Caki2 (cell line): Measurements from ENCODE around the gene BMPR1B. TPM values are rescaled to one million over a fixed set of nuclear protein-coding genes. Genes with fewer than 3 reads are reported as not detected.
A peak's percentile ranks its signal among the peaks of the same experiment; 100 is the strongest.
"Not testable (repeated sequence)": the region's sequence is repeated elsewhere in the genome, so short reads cannot be mapped to it uniquely, and the experiment has no call there.

ENCODE experiments used
- DNase-seq: peaks from one replicate; pipeline ENCODE4 v3.0.0-alpha.2; 2015; ENCODE audit warnings: low read depth
- in situ Hi-C: cut with HindIII; loops from 2 replicates; pipeline ENCODE4 v1.10.0; 2016; ENCODE audit warnings: low sequenced_read_pairs, low pct_unique_long_range_greater_than_20kb, mixed read lengths
- total RNA-seq: library from RNA; depleted of rRNA; stranded (reverse); fragments of >200 nt; shearing (Covaris generic); gene quantifications from 2 replicates; pipeline ENCODE4 v1.2.3, GENCODE V29; 2014; ENCODE audit warnings: low replicate concordance

Gene BMPR1B
- total RNA-seq, 1 experiment from 2014 or later, result 3.7 TPM

DNA sequence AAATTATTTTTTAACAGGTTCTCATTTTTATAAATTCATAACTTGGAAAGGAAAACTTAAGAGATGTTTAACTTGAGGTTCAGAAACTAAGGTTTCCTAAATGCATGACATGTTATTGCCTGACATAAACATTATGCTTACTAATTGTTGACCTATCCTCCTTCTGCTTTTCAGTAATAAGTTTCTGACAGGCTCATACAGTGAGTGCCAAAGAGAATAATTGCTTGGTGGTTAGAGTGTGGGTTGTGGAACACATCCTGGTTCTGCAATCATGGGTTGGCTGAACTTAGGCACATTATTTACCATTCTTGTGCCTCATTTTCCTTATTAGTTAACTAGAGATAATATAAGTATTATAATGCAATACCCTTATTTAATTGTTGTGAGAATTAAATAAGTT lies 56.5 kb downstream of the BMPR1B start:
- DNase-seq, result no peak
- in situ Hi-C loops, result no loop called here

DNA sequence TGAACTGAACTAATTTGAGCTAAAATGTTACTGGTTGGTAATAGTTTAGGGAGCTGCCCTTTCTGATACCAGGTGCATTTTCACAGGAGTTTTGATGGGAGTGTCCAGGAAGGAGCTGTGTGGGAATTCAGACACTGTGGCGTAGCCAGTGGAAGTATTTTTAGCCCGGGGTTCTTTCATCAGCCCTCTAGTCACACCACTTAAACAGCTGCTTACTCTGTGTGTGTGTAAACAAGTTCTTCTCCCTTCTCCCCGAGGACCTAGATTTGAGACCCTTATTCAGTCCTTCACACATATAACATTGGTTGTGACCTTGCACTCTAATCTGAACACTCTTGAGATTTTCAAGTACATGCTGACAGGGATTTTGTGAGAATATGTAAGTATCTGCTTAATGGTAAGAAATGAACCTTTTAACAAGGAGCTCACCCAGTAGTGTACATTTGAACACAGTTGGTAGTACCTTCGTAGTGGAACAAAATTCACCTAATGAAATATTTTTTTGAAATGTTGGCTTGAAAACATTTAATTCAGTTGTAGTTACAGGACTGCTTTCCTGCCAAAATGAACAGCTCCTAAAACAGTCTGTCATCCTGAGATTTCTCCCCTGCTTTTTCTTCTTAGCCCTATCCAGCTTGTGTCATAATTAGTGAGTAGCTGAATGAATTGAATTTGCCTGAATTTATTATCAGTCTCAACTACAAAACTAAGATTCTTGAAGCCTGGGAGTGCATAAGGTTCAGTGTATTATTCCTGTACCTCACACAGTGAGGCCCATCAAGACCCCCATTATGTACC lies 61.8 kb downstream of the BMPR1B start:
- no peak for DNase-seq
- in situ Hi-C loops, result no loop called here

DNA sequence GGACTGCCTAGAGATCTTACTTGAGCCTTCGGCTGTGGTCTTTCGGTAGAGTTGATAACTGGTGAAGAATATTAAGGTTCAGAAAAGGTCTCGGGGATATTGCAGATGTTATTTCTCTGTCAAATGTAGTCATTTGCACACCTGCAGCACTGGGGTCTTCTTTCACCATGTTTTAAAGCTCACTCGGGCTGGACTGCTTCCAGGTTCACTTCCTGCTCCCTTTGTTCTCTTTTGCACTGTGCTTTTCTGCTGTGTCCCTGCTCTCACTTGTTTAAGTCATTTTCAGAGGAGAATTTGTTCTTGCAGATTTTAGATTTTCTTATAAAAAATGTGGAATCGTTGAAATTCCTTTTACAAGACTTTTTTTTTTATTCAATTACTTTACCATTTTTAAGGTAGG lies 68.5 kb downstream of the BMPR1B start:
- in situ Hi-C loops, result no loop called here
- no peak for DNase-seq

DNA sequence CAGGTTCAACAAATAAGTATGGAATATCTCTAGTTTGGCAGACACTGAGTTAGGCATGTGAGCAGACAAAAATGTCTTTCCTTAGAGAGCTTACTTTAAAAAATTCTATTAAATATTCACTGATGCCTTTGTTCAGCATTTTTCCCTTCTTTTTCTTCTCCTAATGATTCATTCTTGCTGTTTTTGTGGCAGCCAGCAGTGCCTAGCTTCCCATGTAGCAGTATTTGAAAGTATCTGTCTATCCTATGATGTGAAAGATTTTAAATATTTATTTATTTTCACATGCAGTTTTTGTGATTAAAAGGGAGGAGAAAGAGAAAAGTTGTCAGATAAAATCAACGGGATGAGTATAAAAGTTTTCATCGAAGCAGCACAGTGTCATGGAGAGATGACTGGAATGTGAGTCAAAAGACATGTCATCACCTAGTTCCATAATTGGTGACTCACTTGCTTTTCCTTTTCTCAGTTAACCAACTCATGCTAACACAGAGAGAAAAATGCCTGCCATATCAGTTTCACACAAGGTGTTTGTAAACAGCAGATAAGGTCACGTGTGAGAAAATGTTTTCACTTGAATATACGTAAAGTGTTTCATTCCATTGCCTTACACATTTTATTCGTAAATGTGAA lies 69.8 kb downstream of the BMPR1B start:
- in situ Hi-C loops, result no loop called here
- DNase-seq, result peak; percentile 66

DNA sequence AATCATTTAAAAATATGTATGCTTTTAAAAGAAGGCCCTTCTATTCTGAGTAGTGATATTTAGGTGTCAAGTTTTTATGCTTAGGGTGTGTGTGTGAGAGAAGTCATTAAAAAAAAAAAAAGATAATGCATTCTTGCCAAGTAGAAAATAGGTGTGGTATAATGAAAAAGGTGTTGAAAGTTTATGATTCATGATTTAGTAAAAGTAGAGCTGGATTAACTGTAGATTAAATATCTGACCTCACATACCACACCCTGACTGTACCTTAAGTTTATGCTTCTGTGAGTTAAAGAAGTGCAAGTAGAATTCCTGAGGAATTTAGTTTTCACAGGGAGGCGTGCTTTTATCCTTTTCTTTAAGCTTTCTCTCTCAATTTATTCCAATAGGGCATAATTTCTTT lies 71.1 kb downstream of the BMPR1B start:
- in situ Hi-C loops, result no loop called here
- no peak for DNase-seq

DNA sequence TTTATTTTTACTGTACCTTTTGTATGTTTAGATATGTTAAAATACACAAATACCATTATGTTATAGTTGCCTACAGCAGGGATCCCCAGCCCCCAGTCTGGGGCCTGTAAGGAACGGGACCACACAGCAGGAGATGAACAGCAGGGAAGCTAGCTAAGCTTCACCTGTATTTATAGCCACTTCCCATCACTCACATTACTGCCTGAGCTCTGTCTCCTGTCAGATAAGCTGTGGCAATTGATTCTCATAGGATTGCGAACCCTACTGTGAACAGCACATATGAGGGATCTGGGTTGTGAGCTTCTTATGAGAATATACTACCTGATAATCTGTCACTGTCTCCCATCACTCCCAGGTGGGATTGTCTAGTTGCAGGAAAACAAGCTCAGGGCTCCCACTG lies 73.9 kb downstream of the BMPR1B start:
- in situ Hi-C loops, result no loop called here

DNA sequence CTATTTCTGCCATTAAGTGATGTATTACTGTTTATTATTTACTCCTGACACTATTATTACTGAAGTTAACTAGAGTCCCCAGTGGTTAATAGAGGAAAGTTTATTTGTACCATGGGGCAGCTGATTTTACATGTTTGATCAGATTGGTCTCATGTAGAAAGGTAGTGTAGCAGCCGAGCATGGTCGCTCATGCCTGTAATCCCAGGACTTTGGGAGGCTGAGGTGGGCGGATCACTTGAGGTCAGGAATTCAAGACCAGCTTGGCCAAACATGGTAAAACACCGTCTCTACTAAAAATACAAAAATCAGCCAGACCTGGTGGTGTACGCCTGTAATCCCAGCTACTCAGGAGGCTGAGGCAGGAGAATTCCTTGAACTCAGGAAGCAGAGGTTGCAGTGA lies 74.6 kb downstream of the BMPR1B start:
- peak; percentile 72 for DNase-seq
- in situ Hi-C loops, result not testable (repeated sequence)

More for the DNA sequence above, 73.9 kb downstream of the BMPR1B start:
- no peak for DNase-seq

DNA sequence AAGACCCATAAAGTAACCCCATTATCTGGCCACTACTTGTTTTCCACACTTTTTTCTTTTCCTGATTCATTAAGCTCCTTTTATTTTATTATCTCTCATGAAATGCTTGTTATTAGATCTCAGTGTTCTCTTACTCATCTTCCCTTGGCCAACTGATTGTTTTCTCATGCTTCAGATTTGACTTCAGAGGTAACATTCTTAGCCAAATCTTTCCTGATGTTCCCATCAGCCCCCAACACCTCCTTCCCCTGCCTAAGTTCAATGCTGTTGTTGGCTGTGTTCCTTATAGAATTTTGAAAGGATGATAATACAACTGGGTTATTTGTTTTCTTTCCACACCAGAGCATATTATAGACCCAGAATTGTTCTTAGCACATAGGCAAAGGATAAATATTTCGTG lies 75.6 kb downstream of the BMPR1B start:
- in situ Hi-C loops, result no loop called here
- DNase-seq, result no peak

DNA sequence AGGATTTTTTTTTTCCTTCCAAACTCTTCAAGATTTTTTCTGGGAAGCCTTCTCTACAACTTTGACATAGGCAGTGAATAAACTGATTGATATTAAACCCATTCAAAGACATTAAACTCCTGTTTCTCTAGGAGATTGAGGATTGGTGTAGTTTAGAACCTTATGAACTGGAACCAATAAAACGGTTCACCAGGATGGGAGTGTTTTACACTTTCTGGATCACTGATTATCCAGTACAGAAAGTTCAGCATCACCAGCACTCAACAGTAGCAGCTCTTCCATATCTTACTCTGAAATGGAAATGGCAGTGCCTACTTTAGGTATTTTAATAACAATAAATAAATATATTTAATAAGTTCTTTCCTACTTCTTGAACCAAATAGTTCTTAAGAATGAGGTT lies 76.7 kb downstream of the BMPR1B start:
- in situ Hi-C loops, result no loop called here
- peak; percentile 30 for DNase-seq

DNA sequence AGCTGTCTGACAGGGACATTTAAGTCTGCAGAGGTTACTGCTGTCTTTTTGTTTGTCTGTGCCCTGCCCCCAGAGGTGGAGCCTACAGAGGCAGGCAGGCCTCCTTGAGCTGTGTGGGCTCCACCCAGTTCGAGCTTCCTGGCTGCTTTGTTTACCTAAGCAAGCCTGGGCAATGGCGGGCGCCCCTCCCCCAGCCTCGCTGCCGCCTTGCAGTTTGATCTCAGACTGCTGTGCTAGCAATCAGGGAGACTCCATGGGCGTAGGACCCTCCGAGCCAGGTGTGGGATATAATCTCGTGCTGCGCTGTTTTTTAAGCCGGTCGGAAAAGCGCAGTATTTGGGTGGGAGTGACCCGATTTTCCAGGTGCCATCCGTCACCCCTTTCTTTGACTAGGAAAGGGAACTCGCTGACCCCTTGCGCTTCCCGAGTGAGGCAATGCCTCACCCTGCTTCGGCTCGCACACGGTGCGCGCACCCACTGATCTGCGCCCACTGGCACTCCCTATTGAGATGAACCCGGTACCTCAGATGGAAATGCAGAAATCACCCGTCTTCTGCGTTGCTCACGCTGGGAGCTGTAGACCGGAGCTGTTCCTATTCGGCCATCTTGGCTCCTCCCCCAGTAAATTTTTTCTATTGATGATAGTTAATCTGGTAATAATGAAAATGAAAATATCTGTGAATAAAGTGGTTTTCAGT lies 83.6 kb downstream of the BMPR1B start:
- in situ Hi-C loops, DNase-seq: not testable (repeated sequence)

DNA sequence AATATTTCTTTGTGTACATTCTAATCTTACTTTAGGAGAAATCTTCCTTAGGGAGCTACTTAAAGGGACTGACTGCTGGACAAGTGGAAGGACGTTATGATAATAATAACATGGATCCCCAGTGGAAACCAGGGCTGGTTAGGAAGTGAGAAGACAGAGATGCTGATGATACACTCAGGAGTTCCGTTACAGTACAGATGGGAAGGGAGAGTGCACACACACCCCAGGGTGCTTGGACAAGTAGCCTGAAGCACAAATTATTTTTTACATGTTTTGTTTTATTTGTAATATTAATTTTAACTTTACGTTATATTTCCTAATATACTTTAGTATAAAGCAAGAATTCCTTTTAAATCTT lies 84.1 kb downstream of the BMPR1B start:
- DNase-seq, result no peak
- in situ Hi-C loops, result no loop called here

DNA sequence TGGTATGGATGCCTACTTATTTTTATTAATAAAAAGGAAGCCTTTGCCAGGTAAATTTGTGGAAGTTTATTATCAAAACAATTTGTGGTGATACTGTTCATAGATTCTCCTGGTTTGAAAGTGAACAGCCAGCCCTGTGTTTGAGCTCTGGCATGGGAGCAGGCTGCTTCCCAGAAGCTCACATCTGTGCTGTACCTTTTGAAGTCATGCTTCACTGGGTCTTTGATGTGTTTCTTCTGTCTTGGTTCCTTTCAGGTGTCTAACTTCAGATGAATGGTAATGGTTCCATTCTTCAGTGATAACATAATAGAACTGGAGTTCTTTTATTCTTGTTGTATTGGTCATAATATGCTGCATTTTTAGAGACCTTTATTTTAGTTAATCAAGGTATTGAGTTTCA lies 85.5 kb downstream of the BMPR1B start:
- in situ Hi-C loops, result no loop called here
- no peak for DNase-seq

DNA sequence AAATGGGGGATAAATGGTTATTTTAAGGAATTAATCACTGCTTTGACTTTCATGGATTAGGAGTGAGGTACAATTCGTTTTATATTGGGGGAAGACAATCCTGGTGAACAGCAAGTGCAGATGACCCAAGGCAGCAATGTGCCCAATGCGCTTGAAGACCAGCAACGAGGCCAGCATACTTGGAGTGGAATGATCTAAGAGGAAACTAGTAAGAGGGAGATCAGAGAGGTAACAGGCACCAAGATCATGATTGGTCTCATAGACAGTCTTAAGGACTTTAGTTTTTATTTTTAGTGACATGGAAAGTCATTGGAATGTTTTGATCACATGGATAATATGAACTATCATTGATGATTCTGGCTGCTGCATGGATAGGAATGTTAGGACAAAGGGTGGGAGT lies 90.6 kb downstream of the BMPR1B start:
- in situ Hi-C loops, result no loop called here

DNA sequence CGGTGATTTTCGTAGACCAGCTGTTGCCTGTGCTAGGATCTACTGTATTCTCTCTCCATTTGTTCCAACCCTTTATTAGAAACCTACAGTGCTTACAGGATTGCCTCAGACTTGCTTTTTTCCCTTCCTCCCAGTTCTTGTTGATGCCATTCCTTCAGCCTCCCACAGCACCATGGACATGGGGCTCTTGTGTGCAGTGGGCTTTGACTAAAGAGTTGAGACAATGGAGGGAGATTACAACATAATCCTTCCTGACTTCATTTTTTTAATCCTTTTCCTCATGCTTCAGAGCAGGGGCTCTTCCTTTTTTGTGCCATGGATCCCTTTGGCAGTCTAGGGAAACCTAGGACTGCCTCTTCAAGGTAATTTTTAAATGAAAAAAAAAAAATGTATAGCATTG lies 92.1 kb downstream of the BMPR1B start:
- in situ Hi-C loops, result no loop called here
- DNase-seq, result no peak

More for the DNA sequence above, 90.6 kb downstream of the BMPR1B start:
- DNase-seq, result no peak

DNA sequence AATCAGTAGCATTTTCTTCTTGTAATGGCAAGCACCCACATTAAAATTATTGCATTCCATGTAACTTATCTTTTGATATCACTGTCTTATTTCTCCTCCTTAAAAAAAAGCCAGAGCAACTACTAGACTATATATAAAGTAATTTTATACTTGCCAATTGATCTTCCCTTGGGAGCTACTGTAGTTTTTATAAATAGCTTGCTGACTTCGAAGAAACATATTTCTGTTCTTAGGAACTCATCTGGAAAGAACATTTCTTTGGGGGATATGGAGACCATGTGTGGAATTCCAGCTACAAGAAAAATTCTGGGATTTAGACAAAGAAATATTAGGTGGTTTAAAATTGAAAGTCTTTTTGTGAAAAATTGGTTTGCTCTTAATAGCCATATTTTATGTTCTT lies 94.9 kb downstream of the BMPR1B start:
- no peak for DNase-seq

DNA sequence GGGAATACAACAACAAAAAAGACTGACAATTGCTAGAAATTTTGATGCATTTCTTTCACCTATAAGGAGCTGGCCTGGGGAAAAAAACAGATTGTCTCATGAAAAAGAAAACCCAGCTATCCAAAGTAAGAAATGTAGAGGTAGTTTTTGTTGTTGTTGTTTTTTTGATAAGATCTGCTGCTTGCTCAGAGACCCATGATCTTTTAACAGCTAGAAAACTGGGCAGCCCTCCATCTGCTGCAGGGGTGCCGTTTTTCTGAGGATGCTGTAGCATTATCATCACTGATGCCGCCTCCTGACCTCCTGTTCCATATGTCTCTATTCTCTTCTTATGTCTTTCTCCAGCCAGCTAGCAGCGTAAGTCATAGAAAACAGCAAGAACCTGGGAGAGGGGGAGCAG lies 98.3 kb downstream of the BMPR1B start:
- in situ Hi-C loops, result no loop called here

More for the DNA sequence above, 94.9 kb downstream of the BMPR1B start:
- in situ Hi-C loops, result no loop called here

DNA sequence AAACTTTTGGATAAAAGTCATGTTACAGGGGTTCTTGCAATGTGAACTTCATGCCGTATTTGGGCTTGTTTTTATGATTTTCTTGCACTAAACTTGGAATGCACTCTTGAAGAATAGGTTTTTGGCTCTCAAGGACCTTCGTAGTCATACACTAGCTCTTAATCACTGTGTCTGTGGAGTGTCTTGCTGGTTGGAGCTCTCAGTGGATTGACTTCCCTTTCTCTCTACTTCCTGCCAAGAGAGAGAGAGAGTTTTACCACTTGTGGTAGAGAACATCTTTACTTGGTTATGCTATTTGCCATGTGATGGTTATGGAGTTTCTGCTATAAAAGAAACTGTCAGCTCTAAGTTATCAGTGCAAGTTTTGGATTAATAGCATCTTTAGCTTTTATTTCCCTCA lies 112.4 kb downstream of the BMPR1B start:
- in situ Hi-C loops, result no loop called here
- DNase-seq, result no peak

More for the DNA sequence above, 98.3 kb downstream of the BMPR1B start:
- DNase-seq, result no peak

DNA sequence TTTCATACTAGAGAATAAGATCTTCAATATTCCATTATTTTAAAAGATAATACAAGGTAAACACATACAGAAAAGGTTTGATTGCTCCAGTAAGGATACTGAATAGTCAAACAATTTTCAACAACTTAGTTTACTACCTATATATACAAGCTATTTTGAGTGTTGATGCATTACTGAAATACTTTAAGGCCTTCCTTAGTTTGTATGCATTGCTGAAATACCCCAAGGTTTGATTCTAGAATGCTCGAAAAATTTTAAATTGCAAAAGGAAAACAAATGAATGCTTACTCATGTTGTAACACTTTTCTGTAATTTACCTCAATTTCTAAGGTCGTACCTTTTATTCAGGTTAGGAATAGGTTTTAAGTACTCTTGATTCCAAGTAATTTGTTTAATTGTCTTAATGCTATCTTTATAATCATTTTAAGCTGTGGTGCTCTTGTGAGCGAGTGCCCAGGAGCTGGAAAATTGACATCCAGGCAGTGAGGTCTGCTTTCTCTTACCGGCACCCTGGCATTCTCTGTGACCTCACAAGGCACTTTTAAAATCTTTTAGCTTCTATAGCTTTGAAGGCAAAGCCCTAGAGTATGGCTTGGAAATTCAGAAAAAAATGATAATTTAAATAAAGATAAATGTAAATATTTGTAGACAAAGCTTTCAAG lies 114.0 kb downstream of the BMPR1B start:
- in situ Hi-C loops, result no loop called here
- DNase-seq, result no peak

DNA sequence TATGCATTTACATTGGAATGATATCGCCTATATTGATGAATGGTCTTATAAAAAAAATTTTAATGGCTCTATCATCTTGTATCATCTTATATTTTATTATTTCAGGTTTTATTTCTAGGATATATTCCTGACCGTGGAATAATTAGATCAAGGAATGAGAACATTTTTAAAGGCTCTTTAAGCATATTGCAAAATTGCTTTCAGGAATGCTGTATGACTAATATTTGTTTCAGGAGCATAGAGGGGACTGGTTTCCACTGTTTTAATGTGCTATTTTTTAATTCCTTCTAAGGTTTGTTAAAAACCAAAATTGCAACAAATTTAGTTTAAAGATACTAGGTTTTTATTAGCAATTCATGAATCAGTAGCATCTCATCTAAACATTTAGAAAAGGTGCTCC lies 120.2 kb downstream of the BMPR1B start:
- DNase-seq, result no peak
- in situ Hi-C loops, result no loop called here
